GM18499 (cell line): ENCODE data around the gene NPTX1.

Experiments
- ATAC-seq: cut with Tn5 transposase; IDR thresholded peaks from one replicate; pipeline ENCODE4 v1.9.1; 2021; ENCODE audit warnings: moderate number of reproducible peaks; ENCODE audit not compliant: insufficient read depth, unreplicated experiment

The NPTX1 gene

DNA sequence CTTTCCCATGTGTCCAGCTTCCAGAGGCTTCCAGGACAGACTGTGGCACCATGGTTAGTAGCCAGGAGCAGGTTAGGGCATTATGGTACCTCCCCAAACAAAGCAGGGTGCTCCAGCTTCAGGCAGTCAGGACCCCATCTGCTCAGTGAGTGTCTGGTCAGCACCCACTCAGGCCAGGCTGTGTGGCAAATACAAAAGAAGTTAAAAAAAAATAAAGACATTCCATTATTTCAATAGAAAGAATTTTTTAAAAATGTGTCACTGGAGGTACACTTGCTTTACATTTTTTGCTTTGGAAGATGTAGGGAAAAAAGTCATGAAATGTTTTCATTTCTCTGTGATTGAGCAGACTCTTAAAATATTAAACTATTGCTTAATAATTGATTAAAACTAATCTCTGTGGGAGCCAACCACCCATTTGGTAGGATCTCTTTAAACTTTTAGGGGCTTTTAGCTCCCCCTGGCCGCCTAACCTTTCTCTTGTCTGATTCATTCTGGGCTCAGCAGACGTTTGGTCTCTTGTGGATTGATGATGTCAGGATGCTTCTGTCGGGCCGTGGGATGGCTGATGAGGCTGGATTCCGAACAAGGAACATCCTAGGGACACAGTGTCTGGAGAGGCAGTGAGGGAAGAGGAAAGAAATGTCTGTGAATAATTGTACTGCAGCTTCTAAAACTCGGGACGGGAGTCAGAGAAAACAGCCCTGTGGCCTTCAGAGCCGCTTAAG, 28.4 kb upstream of the NPTX1 start:
- ATAC-seq: no peak

DNA sequence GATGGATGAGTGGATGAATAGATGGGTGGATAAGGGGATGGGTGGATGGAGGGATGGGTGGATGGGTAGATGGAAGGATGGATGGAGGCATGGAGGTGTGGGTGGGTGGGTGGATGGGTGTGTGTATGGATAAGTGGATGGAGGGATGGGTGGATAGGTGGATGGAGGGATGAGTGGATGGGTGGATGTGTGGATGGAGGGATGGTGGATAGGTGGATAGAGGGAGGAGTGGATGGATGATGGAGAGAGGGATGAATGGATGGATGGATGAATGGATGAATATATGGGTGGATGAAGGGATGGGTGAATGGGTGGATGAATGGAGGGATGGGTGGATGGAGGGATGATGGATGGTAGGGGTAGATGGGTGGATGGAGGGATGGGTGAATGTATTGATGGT, 27.5 kb upstream of the NPTX1 start:
- ATAC-seq: no peak

DNA sequence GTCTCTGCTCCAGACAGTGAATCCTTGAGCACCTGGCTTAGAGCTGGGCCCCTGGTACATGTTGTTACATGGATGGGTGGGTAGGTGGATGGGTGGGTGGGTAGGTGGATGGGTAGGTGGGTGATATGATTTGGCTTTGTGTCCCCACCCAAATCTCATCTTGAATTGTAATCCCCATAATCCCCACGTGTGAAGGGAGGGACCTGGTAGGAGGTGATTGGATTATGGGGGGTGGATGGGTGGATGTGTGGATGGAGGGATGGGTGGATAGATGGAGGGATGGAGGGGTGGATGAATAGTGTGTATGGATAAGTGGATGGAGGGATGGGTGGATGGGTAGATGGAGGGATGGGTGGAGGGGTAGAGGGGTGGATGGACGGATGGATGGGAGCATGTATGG, 26.6 kb upstream of the NPTX1 start:
- ATAC-seq: no peak

DNA sequence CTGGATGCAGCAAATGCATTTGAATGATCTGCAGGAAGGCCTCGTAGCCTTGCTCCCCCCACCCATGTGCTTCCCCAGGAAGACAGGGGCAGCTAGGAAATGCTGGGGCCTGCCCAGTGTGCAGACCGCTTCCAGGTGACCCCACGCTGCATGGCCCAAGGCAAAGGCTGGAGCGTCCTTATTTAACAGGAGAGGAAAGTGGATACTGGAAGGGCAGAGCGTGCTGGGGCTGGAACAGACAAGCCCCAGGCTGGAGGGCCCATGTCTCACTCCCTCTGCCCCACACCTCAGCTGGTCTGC, 26.1 kb upstream of the NPTX1 start:
- no peak for ATAC-seq

DNA sequence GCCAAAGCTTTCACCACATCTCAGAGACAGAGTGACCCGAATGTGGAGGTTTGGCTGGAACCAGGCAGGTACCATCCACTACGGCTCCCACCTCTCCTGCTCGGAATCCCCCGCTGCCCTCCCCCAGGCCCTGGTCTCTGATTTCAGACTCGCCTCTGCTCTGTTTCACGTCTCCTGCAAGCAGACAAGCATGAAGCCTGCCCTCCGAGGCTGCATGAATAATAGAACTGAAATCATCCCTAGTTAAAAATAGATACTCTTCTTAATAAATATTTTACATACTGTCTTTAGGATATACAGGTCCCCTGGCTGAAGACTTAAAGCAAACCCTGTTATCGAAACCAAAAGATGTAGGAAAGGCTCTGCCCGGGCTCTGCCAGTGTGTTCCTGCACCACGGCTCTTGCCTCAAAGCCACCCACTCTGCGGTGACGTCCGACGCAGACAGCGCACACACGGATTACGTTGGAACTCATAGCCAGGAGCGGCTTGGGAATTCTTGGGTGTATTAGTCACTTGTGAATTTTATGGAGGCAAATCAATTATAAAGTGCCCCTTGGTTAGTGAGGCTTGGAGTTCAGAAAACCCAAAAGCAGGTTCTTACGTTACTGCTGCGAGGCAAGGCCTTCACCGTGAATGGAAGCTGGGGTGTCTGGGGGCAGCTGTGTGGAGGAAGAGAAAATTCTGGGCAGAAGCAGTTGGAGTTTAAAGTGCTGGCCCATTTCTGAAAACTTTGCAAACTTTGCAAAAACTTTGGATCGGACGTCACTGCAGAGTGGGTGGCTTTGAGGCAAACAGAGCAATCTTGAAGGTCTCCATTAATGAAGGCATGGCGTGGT, 25.6 kb upstream of the NPTX1 start:
- ATAC-seq: no peak

DNA sequence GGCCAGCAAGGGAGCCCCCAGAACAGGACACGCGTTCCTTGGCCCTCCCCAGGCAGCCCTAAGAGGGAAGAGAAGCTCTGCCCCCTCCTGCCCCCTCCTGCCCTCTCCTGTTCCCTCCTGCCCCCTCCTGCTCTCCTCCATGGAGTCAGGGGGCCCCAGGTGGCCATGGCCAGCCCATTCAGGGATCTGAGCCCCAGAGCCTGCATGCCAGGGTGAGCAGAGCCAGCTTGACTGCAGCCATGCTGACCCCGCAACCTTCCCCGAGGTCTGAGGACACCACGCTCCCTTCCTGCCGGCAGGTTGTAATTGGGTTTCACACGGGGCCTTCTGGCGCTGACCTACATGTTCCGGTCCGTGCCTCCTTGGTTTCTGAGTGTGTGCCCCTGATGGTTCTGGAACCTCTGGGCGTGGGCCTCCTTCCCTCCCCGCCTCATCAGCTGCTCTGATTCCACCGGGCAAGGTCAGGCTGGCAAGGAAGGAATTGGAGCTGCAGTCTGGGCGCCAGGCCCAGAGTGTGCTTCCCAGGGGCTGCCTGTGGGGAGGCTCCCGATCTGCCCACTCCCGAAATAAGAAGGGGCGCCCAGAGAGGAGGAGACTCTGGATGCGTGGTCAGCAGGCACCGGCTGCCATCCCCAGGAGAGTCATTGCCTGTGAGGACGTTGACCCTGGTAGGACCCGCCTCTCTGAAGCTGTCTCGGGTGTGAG, 23.7 kb upstream of the NPTX1 start:
- no peak for ATAC-seq

DNA sequence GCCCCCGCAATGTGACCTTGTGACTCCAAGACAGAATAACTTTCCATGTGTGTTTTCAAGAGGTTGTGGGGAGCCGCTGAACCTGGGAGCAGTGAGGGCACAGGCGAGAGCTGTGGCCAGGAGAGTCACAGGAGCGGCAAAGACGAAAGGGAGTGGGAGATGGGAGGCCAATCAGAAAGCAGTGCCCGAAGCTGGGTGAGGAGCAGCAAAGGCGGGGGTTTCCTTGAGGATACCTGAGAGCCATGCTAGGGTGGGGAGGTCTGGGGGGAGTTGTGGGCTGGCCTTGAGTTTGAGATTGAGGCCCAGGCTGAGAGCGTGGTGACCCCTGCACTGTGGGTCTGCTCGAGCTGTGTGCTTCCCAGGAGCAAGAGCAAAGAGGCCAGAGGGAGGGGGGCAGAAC, 23.2 kb upstream of the NPTX1 start:
- no peak for ATAC-seq

DNA sequence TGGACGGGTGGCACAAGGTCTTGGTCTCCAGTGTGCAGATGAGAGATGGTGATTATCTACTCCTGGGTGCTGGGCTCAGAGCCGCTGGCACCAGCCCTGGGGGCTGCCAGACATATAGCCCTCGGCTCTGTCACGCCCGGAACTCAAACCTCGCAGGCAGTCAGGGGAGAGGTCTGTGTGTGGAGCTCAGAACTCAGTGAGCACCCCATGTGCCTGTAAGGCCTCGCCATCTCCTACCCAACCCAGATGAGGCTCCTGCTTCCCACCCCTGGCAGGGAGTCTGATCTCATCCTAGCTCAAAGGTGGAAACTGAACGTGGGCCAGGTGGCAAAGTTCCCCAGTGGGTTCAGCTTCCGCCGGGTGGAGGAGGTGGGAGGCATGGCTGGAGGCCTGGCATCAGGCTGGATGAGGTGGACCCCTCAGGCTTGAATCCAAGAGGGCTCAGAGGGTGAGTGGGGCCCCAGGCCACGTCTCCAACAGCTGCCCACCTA, 22.6 kb upstream of the NPTX1 start:
- ATAC-seq: no peak

DNA sequence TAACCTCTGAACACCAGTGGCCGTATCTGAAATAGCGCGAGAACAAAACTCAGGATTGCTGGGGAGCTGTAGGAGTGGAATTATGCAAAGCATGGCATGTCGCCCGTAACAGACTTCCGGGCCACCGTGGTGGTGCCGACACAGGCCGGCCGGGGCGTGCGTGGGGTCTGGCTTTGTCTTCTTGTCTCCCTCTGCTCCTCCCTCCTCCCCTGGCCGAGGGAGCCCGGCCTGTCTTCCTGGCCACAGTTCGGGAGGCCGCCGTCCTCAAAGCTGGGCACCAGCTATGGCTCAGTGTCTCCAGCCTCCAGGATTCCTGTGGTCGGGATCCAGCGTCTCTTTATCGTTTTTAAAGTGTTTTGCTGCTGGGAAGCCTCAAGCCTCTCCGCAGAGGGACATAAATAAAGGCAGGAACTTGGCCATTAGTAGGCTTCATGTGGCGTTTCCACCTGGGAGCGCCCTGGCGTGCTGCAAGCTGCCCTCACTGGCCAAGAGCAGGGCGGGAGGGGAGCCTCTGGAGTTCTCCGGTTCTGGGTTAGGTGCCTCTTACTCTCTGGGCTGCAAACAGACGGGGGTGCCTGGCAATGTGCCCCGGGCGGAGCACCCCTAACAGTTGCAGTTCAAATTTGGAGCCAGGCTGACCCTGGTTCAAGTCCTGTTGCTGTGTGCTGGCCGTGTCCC, 22.0 kb upstream of the NPTX1 start:
- ATAC-seq: no peak

DNA sequence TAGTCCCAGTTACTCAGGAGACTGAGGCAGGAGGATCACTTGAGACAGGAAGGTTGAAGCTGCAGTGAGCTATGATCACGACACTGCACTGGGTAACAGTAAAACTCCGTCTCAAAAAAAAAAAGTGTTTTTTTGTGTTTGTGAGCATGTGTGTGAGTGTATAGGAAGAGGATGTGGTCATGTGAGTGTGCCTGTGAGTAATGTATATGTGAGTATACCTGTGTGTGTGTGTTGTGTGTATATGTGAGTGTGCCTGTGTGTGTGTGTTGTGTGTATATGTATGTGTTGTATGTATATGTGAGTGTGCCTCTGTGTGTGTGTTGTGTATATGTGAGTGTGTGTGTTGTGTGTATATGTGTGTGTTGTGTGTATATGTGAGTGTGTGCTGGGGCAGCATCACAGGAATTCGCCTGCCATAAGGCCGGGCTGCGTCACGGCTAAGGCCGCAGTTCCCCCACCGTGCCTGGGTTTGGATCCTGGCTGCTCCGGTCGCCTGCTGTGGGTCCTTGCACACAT, 21.4 kb upstream of the NPTX1 start:
- ATAC-seq: no peak

DNA sequence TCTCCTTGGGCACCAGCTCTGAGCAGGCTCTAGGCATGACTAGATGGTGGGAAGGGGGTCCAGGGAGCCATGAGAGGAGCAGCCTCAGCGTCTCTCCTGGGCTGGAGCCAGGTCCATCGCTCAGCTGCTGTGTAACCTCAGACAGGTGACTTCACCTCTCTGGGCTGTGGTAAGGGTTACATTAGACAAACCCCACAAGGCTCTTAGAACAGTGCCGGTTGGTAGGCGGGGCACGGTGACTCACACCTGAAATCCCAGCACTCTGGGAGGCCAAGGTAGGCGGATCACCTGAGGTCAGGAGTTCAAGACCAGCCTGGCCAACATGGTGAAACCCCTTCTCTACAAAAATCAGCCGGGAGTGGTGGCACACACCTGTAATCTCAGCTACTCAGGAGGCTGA, 18.1 kb upstream of the NPTX1 start:
- no peak for ATAC-seq

DNA sequence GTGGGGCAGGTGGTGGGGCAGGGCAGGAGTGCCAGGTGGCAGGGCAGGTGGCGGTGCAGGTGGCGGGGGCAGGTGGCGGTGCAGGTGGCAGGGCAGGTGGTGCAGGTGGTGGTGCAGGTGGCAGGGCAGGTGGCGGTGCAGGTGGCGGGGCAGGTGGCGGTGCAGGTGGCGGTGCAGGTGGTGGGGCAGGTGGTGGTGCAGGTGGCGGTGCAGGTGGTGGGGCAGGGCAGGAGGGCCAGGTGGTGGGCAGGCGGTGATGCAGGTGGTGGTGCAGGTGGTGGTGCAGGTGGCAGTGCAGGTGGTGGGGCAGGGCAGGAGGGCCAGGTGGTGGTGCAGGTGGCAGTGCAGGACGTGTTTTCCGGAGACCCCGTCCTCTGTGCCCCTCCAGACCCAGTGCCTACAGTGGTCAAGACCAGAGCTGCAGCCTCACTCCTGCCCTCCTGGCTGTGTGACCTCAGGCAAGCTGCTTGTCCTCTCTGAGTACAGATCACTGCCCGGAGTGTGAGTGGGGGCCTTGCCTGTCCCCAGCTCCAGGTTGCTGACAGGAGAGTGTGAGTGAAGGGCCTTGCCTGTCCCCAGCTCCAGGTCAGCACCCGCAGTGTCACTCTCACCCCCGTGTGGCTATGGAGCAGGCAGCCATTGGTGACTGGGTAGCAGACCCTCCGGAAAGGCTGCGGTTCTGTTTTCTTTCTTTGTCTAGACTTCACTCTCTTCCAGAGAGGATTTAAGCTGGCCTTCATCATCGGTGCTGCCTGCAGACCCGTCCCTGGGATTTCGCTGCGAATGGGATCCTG, 16.1 kb upstream of the NPTX1 start:
- ATAC-seq: no peak

DNA sequence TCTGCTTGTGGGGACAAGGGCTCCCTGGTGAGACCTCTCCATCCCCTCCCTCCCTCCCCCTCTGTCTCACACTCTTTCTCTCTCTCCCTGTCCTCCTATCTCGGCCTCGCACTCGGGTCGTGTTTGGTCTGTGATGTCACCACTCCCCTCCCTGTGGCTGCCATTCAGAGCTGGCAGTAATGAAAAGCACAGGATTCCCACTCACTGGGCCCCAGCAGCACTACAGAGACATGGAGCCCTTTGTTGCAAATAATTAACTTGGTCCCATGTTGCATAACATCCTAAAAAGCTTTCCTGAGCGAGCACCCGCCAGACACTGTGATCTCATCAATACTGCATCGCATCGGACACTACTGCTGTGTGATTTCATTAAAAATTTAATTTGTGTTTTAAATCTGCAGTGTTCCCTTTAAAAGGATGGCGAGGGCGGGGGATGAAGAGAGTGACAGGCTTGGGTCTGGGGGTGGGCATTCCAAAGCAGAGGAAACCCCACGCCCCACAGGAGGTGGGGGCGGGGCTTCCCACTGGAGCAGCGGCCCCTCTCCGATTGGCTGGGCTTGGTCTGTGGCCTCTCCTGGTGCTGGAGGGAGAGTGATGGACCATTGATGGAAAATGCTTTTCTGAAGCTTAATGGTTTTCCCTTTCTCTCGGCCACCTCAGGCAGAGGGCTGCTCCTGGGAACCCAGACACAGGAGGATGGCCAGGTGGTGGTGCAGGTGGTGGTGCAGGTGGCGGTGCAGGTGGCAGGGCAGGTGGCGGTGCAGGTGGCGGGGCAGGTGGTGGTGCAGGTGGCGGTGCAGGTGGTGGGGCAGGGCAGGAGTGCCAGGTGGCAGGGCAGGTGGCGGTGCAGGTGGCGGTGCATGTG, 15.3 kb upstream of the NPTX1 start:
- ATAC-seq: no peak

DNA sequence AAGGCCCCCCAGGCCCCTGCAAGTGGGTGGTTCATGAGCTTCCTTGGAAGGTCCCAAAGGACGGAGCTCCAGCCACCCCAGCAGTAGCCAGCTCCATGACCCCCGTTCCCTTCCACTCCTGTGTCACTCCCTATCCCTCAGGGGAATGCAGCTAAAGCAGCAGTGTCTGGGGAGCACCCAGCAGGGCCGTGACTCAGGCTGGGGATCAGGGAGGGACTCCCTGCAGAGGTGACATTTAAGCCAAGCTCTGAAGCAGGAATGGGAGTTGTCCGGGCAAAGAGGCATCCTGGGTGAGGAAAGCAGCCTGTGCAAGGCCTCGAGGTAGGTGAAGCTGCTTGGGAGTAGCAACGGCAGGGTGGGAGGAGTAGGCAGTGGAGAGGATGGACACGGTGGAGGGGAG, 11.1 kb upstream of the NPTX1 start:
- ATAC-seq: no peak

DNA sequence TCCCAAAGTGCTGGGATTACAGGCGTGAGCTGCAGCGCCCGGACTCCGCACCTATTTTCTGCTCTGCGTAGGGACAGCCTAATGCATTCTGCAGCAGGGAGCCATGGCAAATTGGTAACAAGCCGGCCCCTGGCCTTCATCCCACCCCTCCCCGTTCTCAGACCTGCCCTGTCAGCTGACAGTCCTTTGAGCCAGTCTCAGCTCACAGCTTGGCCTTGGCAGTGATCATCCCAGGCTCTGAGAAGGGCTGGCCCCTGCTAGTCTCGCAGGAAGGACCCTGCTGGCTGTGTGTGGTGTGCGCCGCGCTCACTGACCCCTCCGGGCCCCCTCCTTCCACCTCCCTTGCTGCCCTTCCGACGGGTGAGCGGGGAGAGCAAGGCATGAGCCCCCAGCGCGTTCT, 10.3 kb upstream of the NPTX1 start:
- ATAC-seq: no peak

DNA sequence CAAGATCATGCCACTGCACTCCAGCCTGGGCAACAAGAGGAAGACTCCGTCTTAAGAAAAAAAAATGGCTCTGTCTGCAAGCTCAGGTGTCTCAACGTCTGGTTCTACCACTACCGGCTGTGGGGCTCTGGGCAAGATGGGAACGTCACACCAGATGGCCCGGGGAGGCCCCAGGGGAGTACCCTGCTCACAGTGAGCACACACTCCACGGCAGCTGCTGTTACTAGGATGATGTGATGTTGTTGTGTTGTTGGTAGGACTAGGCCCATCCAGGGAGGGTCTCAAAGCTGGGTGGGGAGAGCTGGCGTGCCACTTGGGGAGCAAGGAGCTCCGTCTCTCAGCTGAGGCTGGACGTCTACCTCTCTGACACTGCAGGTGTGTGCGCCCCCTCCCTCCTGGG, 9.4 kb upstream of the NPTX1 start:
- no peak for ATAC-seq

DNA sequence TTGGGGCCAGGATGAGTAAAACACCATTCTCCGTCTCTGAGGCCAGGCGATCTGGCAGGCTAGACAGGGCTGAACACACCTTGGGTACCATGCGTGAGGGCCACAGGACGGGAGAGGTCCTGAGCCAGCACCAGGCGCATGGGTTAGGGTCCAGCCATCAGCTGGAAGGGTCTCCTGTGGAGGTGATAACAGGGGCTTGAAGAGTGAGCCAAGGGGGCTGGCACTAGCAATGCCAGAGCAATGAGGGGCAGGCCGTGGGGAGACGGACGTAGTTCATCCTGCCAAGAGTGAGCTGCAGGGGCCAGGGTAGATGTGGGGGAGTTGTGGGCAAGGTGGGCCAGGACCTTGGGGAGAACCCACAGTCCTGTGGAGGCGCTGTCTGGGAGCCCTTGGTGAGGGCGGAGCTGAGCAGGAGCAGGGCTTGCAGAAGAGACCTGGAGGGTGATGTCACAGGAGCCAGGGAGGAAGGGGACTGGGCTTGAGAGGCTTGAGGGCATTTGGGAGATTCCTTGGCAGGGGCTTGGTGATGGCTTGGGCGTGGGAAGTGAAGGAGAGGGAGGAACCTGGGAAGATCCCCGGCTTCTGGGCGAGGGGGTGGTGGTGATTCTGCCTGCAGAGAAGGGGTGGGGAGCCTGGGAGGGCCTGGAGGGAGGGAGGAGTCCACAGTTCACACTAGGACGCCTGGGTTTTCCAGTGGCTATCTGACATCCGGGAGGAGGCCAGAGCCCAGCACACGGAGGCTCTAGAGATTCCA, 6.3 kb upstream of the NPTX1 start:
- ATAC-seq: no peak

DNA sequence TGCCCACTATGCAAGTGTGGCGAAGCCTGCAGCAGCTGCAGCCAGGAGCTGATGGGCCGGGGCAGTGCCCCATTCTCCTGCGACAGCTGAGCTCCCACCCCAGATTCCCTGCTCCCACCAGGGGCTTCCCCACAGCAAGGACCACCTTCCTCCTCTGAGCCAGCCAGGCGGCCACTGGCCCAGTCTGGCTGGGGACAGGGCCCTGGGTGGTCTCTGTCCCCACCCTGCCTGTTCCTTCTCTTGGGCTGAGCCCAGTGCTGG, 5.6 kb upstream of the NPTX1 start:
- no peak for ATAC-seq
